ENCODE results near the gene GPR4.

The GPR4 gene

GRCh38 chr19:45590300-45591003 lies 11.6 kb downstream of the GPR4 start:
- DNase-seq (ENCODE audit: low read depth, low spot score), result no peak

DNA sequence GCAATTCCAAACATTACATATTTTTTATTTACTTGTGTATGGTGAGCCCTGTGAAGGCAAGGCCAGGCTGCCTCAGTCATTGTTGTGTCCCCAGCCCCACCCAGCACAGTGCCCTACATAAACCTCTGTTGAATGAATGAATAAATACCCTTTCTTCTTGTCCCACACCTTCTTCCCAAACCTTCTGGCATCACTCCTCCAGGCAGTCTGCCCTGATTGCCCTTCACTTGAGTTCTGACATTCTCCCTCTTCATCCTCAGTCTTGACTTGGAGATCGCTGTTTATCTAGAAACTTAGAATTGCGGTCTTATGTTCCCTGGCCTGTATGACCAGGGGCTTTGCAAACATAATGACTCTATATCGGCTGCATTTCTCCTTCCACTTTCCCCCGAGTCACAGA lies 12.2 kb downstream of the GPR4 start:
- DNase-seq (ENCODE audit: low read depth, low spot score), result no peak

GRCh38 chr19:45587873-45588272 lies 14.1 kb downstream of the GPR4 start:
- DNase-seq (ENCODE audit: low read depth, low spot score), result no peak

DNA sequence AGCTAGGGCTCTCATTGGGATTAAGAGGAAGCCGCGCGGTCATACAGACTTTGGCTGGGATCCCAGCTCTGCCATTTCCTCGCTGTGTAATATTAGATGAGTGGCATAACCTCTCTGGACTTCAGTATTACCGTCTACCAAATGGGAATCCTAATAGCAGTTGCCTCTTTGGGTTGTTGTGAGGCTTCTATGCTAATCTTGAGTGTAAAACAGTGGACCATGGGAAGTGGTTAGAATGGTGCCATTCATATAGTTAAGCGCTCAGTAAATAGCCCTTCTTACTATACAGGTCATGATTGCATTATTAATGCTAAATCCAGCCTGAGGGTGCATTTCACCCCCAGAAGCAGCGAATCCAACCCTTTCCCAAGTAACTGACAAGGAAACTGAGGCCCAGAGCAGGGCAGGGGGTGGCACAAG lies 16.8 kb downstream of the GPR4 start:
- DNase-seq (ENCODE audit: low read depth, low spot score), result no peak

DNA sequence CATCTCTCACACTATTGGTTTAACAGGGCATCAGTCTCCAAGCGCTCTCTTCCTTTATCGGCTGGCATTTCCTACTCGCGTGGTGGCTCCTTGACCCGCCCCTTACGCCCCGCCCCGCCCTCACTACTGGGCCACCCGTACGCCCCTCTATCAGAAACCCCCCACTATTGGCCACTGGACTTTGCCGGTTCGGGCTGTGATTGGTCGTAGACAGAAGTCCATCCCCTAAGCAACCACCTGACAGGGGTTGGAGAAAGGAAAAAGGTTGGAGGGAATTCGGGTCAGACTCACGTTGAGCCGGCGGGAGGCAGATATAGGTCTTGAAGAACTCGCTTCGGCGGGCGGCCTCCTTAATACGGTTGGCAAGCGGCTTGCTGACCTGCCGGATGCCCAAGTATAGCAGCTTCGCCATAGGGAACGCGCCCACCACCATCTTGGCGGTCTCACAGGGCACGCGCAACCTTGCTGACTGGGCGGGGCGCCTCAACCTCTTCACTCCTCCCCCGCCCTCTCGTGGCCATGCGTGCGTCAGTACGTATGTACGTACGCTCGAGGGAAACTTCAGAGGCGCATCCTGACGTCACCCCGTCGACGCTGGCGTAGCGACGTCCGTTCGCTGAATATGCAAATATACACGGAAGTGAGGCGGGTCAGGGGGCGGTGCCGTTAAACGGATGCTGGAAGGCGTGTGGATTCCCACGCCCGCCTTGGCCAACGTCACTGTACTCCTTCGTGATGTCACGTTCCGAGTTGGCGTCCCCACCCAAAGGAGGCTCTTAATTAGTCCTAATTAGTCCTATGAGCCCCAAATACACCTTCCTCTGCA lies 17.5 kb downstream of the GPR4 start, which contains the start of gene OPA3:
OPA3 (minus strand) TSS at position 471 of the 826 bp plus-strand sequence; CDS start at position 433, 38 bp downstream.
- peak; percentile 97 for DNase-seq (ENCODE audit: low read depth, low spot score)

- DNase-seq (ENCODE audit: low read depth, low spot score), result no peak
Observed at GRCh38 chr19:45581576-45581975, 20.4 kb downstream of the GPR4 start.

- DNase-seq (ENCODE audit: low read depth, low spot score), result no peak
Observed at GRCh38 chr19:45578861-45579260, 23.2 kb downstream of the GPR4 start.

DNA sequence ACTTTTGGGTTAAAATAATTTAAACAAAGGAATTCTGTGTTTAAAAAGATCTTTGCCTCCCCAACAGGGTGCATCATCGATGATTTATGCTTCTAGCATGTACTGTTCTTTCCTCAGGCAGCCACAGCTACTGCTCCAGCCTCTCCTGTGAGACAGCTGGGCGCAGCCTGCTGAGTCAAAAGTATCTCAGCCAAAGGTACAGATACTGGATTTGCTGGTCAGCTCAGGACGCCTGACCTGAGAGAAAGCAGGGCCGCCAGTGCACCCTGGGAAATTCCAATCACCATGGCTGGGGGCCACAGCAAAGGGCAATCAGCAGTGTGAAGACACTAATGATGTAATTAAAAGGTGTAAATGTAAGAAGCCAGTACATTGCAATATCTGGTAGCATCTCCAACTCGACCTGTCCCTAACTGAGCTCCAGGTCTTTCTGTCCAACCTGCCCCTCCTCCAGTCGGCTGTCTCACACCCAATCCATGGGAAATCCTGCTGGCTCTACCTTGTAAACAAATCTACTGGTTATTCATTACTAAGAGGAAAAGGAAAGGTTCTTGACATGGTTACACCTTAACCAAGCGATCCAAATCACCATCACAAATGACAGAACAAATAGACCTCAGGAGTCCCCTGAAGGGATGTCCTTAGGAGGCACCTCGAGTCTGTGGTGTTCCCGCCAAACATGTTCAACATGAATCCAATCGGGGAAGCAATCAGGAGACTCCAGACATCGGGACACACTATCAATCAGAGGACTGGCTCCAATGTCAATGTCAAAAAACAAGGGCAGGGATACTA lies 24.7 kb downstream of the GPR4 start:
- no peak for DNase-seq (ENCODE audit: low read depth, low spot score)

GRCh38 chr19:45576682-45577081 lies 25.3 kb downstream of the GPR4 start:
- no peak for DNase-seq (ENCODE audit: low read depth, low spot score)

DNA sequence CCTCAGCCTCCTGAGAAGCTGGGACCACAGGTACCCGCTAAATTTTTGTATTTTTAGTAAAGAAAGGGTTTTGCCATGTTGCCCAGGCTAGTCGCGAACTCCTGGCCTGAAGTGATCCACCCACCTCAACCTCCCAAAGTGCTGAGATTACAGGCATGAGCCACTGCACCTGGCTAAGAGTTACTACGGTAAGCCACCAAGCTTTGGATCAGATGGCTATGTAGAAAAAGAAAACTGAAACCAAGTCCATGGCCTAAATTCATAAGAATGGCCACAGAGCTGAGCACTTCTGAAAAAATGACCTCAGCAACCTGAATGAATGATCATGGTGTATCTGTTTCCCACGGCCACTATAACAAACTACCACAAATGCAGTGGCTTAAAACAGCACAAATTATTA lies 26.8 kb downstream of the GPR4 start:
- DNase-seq (ENCODE audit: low read depth, low spot score), result no peak

DNA sequence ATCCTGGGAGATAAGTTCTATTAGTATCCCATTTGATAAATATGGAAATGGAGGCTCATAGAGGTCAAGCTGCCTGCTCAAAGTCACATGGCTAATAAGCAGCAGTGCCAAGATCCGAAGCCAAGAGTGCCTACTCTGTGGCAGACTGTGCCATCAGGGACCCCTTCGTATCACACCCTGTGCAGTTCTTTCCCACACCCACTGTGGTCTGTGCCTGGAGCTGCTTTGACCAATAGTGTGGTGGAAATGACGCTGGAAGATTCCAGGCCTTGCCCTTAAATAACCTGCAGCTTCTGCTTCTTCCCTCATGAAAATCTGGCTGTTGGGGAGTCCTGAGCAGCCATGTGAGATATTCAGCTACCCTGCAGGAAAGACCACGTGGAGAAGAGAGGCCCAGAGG lies 27.5 kb downstream of the GPR4 start:
- no peak for DNase-seq (ENCODE audit: low read depth, low spot score)

DNA sequence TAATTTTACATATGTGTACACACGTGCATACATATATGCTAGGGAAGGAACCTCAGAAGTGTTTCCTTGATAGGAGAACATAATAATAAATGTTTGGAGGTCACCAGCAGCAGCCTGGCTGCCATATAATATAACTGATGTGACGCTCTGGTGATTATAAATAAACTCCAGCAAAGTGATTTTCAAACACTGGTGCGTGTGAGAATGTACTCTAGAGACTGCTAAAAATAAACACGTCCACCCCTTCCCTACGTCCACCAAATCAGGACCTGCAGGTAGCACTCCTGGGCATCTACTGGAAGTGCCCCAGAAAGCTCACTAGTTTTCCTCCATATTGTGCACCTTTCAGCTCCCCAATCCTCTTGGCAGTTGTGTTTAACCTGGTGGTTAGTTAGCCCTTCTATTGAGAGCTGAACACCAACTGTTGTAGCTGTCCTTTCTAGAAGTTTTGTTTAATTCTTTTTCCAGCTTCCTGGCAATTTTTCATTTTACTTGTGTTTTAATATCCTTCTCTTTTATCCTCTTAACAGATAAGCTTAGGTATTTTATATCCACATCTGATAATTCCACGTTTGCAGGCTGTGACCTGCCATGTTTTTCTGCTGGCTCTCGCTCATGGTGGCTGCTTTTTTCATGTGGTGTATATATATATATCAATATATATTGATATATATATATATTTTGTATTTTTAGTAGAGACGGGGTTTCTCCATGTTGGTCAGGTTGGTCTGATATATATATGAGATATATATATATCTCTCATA lies 30.4 kb downstream of the GPR4 start:
- DNase-seq (ENCODE audit: low read depth, low spot score), result no peak

GRCh38 chr19:45569619-45570421 lies 32.2 kb downstream of the GPR4 start:
- no peak for DNase-seq (ENCODE audit: low read depth, low spot score)

GRCh38 chr19:45568732-45569131 lies 33.3 kb downstream of the GPR4 start:
- DNase-seq (ENCODE audit: low read depth, low spot score), result no peak

GRCh38 chr19:45567609-45568008 lies 34.4 kb downstream of the GPR4 start:
- DNase-seq (ENCODE audit: low read depth, low spot score), result no peak

- DNase-seq (ENCODE audit: low read depth, low spot score), result no peak
Observed at GRCh38 chr19:45564131-45564780, 37.8 kb downstream of the GPR4 start.

DNA sequence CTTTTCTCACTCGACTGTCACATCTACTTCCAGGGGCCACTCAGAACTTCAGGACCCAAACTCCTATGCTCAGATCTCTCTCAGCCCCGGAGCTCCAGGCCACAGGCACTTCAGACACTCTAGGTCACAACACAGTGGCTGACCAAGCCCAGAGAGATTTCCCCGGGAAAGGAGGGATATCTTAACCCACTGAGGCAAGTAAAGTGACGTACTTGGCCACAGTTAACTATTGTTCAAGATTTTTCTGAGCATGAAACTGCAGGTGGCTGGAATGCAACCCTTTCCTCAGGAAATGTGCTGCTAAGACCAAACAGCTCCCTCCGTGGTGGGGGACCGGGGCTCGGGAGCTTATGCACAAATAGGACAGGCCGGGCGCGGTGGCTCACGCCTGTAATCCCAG lies 41.3 kb downstream of the GPR4 start:
- DNase-seq (ENCODE audit: low read depth, low spot score), result no peak

DNA sequence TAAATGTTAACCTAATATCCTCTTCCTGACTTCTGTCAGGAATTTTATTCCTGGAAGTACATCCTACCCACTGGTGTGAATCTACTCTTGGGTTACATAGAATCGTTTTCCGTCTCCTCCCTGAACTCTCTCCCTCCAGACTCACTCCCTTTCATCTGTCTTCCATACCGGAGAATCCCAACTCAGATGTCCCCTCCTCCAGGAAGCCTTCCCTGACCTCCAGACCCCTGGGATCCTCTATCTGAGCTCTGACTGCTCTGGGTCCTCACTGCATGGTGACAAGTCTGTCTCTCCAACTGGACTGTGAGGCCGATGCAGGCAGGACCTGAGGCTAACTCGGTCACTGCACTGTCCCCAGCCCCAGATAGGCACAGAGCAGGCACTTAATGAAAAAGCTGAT lies 42.0 kb downstream of the GPR4 start:
- no peak for DNase-seq (ENCODE audit: low read depth, low spot score)

GRCh38 chr19:45558399-45558878 lies 43.6 kb downstream of the GPR4 start:
- no peak for DNase-seq (ENCODE audit: low read depth, low spot score)

DNA sequence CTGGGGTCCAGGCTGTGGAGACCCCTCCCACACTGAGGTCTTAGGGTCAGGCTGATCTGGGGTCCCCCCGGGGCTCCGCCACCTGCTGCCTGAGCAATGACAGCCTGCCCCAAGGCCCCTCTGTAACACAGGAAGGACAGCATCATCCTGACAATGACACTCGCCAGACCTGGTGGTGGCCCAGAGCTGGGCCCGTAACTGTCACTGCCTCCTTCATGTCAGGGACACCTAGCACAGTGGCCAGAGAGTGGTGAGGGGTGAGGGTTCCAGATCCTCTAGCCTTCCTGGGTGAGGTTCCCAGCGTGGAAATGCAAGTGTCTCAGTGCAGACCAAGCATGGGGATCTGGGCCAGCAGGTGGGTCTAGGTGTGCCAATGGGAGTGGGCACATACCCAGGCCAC lies 45.2 kb downstream of the GPR4 start:
- DNase-seq (ENCODE audit: low read depth, low spot score), result no peak

Measured in iPS DF 19.7 (cell line).